ENCODE measurements around the gene CWF19L1.

DNA sequence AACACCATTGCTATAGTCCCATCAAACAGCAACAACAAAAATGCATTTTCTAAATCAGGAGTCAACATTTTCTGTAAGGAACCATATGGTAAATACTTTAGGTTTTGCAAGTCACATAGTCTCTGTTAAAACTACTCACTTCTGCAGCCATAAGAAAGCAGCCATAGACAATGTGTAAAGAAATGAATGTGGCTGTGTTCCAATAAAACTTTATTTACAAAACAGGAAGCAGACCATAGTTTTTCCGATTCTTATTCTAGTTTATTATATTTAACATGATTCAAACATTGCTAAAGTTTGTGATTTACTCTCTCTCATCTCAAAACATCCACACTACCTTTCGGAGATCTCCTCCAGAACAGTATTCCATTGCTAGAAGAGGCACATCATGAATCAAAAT, 44.9 kb downstream of the CWF19L1 start:
- TF ChIP-seq, protein P1, sequence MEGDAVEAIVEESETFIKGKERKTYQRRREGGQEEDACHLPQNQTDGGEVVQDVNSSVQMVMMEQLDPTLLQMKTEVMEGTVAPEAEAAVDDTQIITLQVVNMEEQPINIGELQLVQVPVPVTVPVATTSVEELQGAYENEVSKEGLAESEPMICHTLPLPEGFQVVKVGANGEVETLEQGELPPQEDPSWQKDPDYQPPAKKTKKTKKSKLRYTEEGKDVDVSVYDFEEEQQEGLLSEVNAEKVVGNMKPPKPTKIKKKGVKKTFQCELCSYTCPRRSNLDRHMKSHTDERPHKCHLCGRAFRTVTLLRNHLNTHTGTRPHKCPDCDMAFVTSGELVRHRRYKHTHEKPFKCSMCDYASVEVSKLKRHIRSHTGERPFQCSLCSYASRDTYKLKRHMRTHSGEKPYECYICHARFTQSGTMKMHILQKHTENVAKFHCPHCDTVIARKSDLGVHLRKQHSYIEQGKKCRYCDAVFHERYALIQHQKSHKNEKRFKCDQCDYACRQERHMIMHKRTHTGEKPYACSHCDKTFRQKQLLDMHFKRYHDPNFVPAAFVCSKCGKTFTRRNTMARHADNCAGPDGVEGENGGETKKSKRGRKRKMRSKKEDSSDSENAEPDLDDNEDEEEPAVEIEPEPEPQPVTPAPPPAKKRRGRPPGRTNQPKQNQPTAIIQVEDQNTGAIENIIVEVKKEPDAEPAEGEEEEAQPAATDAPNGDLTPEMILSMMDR (IDR thresholded peaks at IDR 0.05; ENCODE audit: low read depth, low read length, poor library complexity, severe bottlenecking): no peak
- TF ChIP-seq EZH2phosphoT487 (IDR thresholded peaks at IDR 0.05; ENCODE audit: borderline replicate concordance, low read length): no peak

Data from DOHH2 (cell line).